Body of pancreas (tissue), 4 donors: Measurements from ENCODE around the gene METTL3. TPM values are rescaled to one million over a fixed set of nuclear protein-coding genes. Genes with fewer than 3 reads are reported as not detected.

Source experiments
- ATAC-seq: fragments of 150-250 bp; one replicate; pipeline ENCODE4 v1.9.1; 2016
- DNase-seq, 4 donors: peaks; one replicate each; pipeline ENCODE4 v3.0.0-alpha.2; 2019
- H3K27ac ChIP-seq, 4 donors: fragments of 200-600 bp; sonication (generic); 1 replicate in 3 of 4; 2 replicates in 1 of 4; pipeline versions ENCODE4 v1.5.1 to v1.6.1; 2016 to 2019; ENCODE audit warnings: mild to moderate bottlenecking in 1 of 4, mixed read lengths in 1 of 4, moderate library complexity in 1 of 4
- H3K27me3 ChIP-seq, 2 donors: fragments of 200-600 bp; sonication (generic); one replicate each; pipeline ENCODE4 v1.6.0; 2016; ENCODE audit warnings: mild to moderate bottlenecking in 1 of 2
- H3K36me3 ChIP-seq, 2 donors: fragments of 200-600 bp; sonication (generic); replicated peaks in 1 of 2; 2 replicates each; pipeline ENCODE4 v1.5.1; 2016; ENCODE audit warnings: low read depth in 2 of 2; ENCODE audit not compliant: insufficient read depth in 1 of 2
- H3K4me1 ChIP-seq: fragments of 200-600 bp; sonication (generic); one replicate; pipeline ENCODE4 v1.6.0; 2016
- H3K4me3 ChIP-seq, 2 donors: fragments of 200-600 bp; sonication (generic); 1 replicate in 1 of 2; 2 replicates in 1 of 2; pipeline ENCODE4 v1.5.1; 2016 to 2019
- H3K9me3 ChIP-seq, 3 donors: fragments of 200-600 bp; sonication (generic); 1 replicate in 2 of 3; 2 replicates in 1 of 3; pipeline ENCODE4 v1.5.1; 2016
- CTCF ChIP-seq, 7 experiments: fragments of 450-650 bp in 4 of 7; fragments of 200-600 bp in 3 of 7; sonication (generic) in 3 of 7; IDR thresholded peaks; one replicate each; pipeline ENCODE4 v1.5.1; 2016 to 2019; ENCODE audit warnings: antibody characterized with exemption in 7 of 7
- POLR2A ChIP-seq, 3 donors: fragments of 450-650 bp; IDR thresholded peaks; one replicate each; pipeline ENCODE4 v1.6.1; 2016; ENCODE audit warnings: antibody characterized with exemption in 3 of 3, mild to moderate bottlenecking in 2 of 3
- WGBS, 2 donors: methylation state at CpG; one replicate each; pipeline ENCODE4 v1.1.5; 2017; 5-methylcytosine and 5-hydroxymethylcytosine counted together
- intact Hi-C: fragments of 100-400 bp; cut with DNase I; formaldehyde crosslinking; loops from one replicate; pipeline ENCODE4 v1.15.1; 2023
- total RNA-seq, 2 donors: library from RNA; depleted of rRNA; stranded (reverse); fragments of >200 nt; gene quantifications; one replicate each; pipeline ENCODE4 v1.1.0, GENCODE V29; 2016

METTL3 gene
- total RNA-seq, 2 donors from 2014 or later = 49.8 to 69.2 TPM

GRCh38 chr14:21498540-21499526 is 12.3 kb downstream of the METTL3 start:
- H3K4me1 ChIP-seq = no peaks in the 10 kb centered on the region
- TF ChIP-seq CTCF (IDR thresholded peaks at IDR 0.05) = peak; percentile 16 to 56 (median 44)
- no peak for TF ChIP-seq POLR2A (IDR thresholded peaks at IDR 0.05)
- no peaks in the 10 kb centered on the region for H3K27me3 ChIP-seq
- no peak overlapping the region for H3K27ac ChIP-seq
- ATAC-seq (peak; percentile 53), DNase-seq (peak in 1 of 4 donors; percentile 23)
- intact Hi-C loops = no loop called here
- H3K36me3 ChIP-seq = peaks cover 16 to 34% of the 10 kb centered on the region in 2 donors
- H3K9me3 ChIP-seq = no peaks in the 10 kb centered on the region
- no peak overlapping the region for H3K4me3 ChIP-seq
- 55 to 59% methylated on average over 5 of the region's 5 CpGs for WGBS, 2 donors

GRCh38 chr14:21496453-21496852 is 14.7 kb downstream of the METTL3 start:
- Histone ChIP-seq H3K4me1 (no peaks in the 10 kb centered on the region), H3K27me3 (no peaks in the 10 kb centered on the region), H3K27ac (no peak overlapping the region), H3K9me3 (no peaks in the 10 kb centered on the region), H3K4me3 (no peak overlapping the region), H3K36me3 (peaks cover 17 to 37% of the 10 kb centered on the region in 2 donors)
- WGBS, 2 donors = 88 to 98% methylated on average over 2 of the region's 2 CpGs
- ATAC-seq (no peak), DNase-seq (no peak)
- no peak for TF ChIP-seq POLR2A (IDR thresholded peaks at IDR 0.05)
- TF ChIP-seq CTCF (IDR thresholded peaks at IDR 0.05) = no peak
- intact Hi-C loops = no loop called here

- Histone ChIP-seq H3K9me3 (no peaks in the 10 kb centered on the region), H3K4me3 (no peak overlapping the region), H3K27ac (no peak overlapping the region), H3K27me3 (no peaks in the 10 kb centered on the region), H3K36me3 (peaks cover 17 to 39% of the 10 kb centered on the region in 2 donors), H3K4me1 (no peaks in the 10 kb centered on the region)
- ATAC-seq (no peak), DNase-seq (no peak)
- 75 to 89% methylated on average over 2 of the region's 2 CpGs for WGBS, 2 donors
- TF ChIP-seq CTCF (IDR thresholded peaks at IDR 0.05) (no peak), POLR2A (IDR thresholded peaks at IDR 0.05) (no peak)
- intact Hi-C loops = no loop called here
Measured at GRCh38 chr14:21494902-21495762, 16.0 kb downstream of the METTL3 start.

GRCh38 chr14:21486640-21487087 is 24.5 kb downstream of the METTL3 start:
- Histone ChIP-seq H3K9me3 (no peaks in the 10 kb centered on the region), H3K4me3 (no peak overlapping the region), H3K27me3 (no peaks in the 10 kb centered on the region), H3K27ac (no peak overlapping the region), H3K36me3 (peaks cover 0 to 25% of the 10 kb centered on the region in 2 donors), H3K4me1 (no peaks in the 10 kb centered on the region)
- 75 to 84% methylated on average over 1 of the region's 1 CpG for WGBS, 2 donors
- DNase-seq (no peak), ATAC-seq (no peak)
- intact Hi-C loops = no loop called here
- TF ChIP-seq POLR2A (IDR thresholded peaks at IDR 0.05) (no peak), CTCF (IDR thresholded peaks at IDR 0.05) (no peak)
